SH-SY5Y (cell line): Measurements from ENCODE around the gene FLT3.

Experiments used
- GATA2 ChIP-seq: IDR thresholded peaks from 2 replicates; pipeline ENCODE4 v1.6.1; 2011; ENCODE audit warnings: mild to moderate bottlenecking, low read depth, low read length
- GATA3 ChIP-seq: IDR thresholded peaks from 2 replicates; pipeline ENCODE4 v1.6.1; 2011; ENCODE audit warnings: low read depth, mild to moderate bottlenecking, low read length, moderate library complexity

The FLT3 gene

DNA sequence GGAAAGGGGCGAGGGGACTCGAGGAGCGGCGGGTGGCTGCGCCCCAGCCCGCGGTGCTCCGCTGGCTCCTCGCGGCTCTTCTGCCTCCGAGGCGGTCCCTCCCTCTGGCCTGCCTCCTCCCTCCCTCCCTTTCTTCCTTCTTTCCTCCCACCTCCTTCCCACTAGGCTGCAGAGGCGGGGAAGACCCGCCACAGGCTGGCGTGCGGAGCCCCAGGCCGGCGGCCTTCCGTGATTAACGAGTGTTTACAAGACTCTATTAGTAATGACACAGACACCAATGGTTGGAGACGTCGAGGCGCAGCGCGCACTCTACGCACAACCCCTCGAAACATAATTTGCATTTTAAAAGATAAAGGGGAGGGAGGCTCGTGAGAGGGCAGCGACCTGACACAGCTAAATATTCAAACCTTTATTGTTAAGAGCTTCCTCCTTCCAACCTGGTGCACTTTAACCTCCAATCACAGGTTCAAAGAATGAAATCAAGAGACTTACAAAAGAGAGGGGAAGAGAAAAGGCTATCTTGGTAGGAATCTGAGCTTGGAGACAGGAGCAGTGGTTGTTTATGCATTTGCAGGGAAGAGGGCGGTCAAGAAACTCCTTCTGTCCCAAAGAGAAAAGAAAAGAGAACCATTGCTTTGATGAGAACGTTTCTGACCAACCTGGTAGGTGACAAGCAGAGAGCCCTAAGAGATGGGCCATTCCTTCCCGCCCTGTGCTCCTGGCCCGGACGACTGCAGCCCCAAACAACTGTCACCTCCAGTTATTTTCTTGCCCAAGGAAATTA, 131.1 kb downstream of the FLT3 start, which contains the start of gene CDX2:
Gene CDX2, minus strand, starts transcription at position 234 of the 784 bp plus-strand sequence. CDS start 309 bp downstream, outside the sequence.
- TF ChIP-seq GATA2 (no peak), GATA3 (no peak)

DNA sequence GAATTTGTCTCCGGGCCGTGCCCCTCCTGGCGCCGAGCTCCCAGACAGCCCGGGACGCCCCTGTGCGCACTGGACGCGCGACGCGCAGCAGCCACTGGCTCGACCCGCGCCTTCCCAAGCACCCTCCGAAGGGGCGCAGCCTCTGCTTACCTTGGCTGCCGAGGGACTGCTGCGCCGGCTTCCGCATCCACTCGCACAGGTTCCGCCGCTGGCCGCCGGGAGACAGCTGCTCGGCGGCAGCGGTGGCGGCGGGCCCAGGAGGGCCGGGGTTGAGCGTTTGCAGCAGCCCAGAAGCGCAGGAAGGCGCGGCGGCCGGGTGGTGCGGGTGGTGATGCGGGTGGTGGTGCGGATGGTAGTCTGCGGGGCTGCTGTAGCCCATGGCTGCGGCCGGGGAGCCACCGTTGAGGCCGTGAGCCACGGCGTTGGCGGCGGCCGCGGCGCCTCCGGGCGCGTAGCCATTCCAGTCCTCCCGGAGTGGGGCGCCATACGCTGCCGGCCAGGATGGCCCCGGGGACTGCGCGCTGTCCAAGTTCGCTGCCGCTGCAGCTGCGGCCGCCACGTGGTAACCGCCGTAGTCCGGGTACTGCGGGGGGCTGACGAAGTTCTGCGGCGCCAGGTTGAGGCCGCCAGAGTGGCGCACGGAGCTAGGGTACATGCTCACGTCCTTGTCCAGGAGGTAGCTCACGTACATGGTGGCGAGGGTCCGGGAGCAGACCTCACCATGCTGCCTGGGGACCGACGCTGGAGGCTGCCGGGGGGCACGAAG, 131.9 kb downstream of the FLT3 start:
- no peak for TF ChIP-seq GATA2
- no peak for TF ChIP-seq GATA3

- TF ChIP-seq GATA2, result no peak
- TF ChIP-seq GATA3, result no peak
Measured at GRCh38 chr13:27967736-27968315, 132.6 kb downstream of the FLT3 start.

- TF ChIP-seq GATA3 (no peak), GATA2 (no peak)
Measured at GRCh38 chr13:27967203-27967735, 133.1 kb downstream of the FLT3 start.

- TF ChIP-seq GATA3 (no peak), GATA2 (no peak)
Measured at GRCh38 chr13:27966641-27967202, 133.7 kb downstream of the FLT3 start.

DNA sequence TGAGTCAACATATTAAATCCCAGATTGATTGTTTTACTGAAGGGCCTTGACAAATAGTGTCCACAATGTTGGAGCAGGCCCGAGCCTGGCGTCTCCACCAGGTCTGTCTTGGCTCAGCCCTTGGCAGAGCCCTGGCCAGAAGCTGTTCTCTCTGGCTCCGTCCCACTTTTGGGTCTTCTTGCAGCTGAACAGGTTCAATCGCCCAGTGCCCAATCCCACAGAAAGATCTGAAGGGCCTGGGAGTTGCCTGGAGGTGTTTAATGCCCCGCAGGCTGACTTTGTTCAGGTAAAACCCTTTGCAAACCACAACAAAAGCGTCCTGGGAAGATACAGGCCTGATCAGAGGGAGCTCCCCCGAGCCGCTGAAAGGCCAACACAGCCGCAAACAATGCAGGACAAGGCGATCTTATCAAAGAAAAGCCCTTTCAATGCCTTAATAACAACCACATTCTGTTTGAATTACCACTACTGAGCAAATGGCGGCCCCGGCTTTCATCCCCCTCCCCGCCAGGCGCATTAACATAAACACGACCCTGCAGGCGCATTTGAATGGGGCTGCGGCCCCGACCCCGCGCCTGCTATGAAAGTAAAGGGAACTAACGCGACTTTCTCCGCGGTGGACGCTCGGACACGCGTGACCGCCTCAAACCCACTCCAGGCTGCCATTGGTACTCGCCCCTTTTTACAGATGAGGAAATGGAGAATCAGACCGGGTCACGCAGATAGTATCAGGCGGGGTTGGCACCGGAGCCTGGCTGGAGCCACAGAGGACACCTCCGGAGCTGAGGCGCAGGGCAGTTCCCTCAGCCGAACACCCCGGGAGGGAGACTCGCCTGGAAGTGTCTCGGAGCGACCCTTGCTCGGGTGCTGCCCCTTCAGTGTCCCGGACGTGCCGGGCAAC, 134.4 kb downstream of the FLT3 start:
- TF ChIP-seq GATA3, result no peak
- TF ChIP-seq GATA2, result no peak

DNA sequence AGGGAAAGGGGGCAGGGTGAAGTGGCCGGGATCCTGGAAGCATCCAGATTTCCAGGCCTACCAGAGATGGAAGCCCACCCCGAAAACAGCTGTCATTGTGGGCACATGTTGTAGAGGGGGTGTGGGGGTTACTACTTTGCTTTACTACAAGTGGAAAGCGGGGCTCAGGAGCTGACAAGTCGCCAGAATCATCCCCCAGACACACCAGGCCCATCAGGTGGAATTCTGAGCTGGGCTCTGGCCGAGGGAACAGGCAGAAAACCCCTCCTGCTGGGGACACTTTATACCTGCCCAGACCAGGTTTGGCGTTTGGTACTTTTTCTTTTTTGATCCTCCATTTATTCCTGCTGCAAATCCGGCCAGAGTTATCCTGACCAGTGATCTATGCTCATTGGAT, 135.0 kb downstream of the FLT3 start:
- TF ChIP-seq GATA2 (no peak), GATA3 (no peak)

- TF ChIP-seq GATA3 (no peak), GATA2 (no peak)
Measured at GRCh38 chr13:27964741-27965323, 135.5 kb downstream of the FLT3 start.

GRCh38 chr13:27963491-27963890, 136.9 kb downstream of the FLT3 start:
- TF ChIP-seq GATA2, result no peak
- TF ChIP-seq GATA3, result no peak

- TF ChIP-seq GATA3 (no peak), GATA2 (no peak)
Measured at GRCh38 chr13:27962982-27963381, 137.4 kb downstream of the FLT3 start.

- TF ChIP-seq GATA3 (no peak), GATA2 (no peak)
Measured at GRCh38 chr13:27962128-27962841, 138.1 kb downstream of the FLT3 start.
